HG03520 (cell line): ENCODE results near the gene TMEM273.

Source experiments
- ATAC-seq: cut with Tn5 transposase; IDR thresholded peaks from one replicate; pipeline ENCODE4 v1.9.1; 2021; ENCODE audit warnings: mild to moderate bottlenecking, moderate library complexity; ENCODE audit not compliant: unreplicated experiment

The TMEM273 gene

GRCh38 chr10:49149881-49150280 is 38.3 kb downstream of the TMEM273 start:
- no peak for ATAC-seq

DNA sequence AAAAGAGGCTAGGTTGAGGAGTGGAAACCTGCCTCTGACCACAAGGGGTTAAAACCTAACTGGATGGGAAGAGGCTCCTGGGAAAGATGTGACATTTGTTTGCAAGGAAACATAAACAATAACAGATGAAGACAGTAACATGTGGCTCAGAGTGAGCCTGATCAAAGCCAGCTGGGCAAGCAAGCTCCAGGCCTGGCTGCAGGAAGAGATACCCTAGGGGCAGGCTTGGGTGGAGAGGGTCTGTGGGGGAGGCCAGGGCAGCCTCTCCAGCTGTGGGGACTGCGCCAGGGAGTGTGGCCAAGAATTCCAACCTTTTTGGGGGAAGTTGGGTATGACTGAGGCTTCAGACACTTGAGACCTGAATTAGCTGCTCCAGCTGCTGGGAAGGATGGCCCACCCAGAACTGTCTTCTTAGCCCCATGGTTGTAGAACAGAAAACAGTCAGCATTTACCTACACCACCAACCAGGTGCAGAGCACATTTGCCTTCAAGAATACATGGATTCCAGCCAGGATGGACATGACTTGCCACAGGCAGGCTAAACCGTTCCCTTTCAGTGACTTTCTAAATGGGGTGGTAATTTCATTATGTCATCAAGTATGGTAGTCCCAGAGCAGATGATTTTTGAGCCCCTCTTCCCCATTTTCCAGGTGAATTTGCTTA is 44.0 kb downstream of the TMEM273 start:
- ATAC-seq, result no peak

DNA sequence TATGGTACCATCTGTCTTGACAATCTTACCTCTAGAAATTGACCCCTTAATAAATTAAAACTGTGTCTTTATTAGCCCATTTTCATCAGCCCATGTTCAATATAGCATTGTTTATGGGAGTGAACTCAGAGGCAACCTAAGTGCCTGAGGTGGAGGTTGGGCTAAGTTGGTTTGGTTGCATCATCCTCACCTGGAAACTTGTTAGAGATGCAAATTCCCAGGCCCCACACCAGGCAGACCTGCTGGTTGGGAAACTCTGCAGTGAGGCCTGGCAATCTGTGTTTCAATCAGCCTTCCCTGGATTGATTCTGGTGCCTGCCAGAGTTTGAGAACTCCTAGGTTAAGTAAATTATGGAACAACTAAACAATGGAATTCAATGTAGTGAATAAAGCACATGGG is 44.9 kb downstream of the TMEM273 start:
- no peak for ATAC-seq

- no peak for ATAC-seq
Observed at GRCh38 chr10:49141541-49142332, 46.5 kb downstream of the TMEM273 start.

DNA sequence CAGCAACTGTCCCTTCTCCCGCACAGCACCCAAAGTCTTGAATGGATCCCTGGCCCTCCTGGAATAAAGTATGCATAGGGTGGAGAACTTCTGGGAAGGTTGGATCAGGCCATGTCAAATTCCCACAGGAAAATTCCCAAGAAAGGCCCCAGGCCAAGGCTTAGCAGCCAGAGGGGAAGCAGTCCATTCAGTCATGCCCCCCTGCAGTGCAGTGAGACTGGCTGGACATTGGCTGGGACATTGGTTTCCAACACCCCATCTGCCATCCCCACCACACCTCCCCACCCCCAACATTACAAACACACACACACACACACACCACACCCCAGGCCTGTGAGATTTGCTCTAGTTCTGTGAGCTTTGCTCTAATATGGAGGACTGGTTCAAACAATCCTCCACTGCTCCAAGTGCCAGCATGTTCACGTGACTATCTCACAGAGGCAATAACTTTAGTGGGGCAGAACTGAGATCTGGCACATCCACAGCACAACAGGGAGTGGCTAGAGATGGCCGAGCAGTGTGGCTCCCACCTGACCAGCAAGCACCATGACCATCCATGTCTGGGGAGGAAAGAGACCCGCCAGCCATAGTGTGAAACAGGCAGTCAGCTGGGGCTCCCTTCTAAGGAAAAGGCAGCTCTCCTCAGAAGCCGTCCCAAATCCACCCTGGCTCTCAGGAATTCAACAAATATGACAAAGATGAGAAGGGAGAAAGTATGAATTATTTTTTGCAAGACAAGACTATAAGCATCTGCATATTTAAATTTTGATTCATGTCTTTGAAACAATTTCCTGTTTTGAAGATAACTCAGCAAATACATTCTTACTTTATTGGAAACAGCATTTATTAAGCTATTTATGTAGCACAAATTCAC is 47.6 kb downstream of the TMEM273 start:
- no peak for ATAC-seq

DNA sequence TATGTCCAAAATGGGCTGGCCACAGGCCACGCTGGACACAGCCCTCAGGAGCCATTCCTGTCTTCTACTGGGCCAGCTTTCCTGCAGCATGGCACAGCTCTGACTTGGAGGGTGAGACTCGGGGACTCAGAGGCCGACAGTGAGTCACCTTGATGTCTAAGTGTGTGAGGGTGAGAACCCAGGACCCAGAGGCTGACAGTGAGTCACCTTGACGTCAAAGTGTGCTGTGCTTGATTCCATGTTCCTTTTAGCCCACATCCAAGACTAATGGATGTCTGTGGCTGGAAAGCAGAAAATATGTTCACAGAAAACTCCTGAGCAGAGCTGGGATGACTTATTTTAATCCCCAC is 48.4 kb downstream of the TMEM273 start:
- no peak for ATAC-seq

DNA sequence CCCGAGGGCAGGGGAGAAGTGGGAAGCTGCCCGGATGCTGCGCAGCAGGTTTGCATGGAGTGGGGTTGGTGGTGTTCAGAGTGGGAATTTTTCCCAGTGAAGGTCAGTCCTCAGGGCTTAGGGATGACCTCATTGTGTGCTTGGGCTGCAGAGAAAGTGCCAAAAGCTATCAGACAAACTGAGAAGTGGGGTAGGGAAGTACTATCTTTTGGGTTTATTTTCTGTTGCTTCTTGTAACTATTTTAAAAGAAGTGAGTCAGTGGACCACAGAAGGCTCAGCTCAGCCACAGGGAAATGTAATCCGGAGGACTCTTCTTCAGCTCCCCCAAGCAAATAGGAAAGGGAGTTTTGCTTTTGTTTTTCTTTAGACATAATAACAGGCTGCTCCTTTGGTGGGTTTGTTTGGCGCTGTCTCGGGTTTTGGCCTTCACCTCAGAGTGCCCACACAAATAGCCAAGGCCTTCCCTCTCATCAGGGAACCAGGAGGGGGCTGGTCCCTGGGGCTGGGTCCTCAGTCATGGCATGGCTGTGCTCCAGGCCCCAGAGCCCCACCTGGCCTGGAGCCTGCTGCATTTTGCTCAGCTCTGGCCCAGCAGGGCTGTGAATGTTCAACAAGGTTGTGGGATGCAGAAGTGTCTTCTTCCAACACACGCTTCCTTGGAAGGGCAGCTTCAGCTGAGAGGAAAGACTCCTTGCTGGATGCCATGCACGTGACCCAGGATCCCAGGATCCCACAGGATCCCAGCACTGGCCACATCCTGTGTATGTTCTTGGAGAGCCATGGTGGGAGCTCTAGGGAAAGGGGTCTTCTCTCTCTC is 49.0 kb downstream of the TMEM273 start:
- no peak for ATAC-seq

- no peak for ATAC-seq
Observed at GRCh38 chr10:49138361-49138891, 49.8 kb downstream of the TMEM273 start.

DNA sequence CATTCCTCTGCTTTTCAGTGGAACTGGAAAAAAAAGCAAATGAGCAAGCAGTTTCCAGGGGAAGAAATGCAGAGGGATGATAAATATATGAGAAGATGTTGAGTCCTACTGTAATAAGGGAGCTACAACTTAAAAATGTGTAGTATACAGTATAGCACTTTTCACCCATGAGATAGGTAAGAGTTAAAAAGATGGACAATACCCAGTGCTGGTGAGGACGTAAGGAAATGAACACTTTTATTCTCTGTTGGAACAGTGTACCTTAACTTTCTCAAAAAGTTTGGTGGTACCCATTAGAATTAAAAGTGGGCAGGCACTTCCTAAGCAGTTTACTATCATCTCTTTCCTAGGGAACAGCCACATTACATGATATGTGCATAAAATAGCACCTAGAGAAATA is 51.7 kb downstream of the TMEM273 start:
- no peak for ATAC-seq

DNA sequence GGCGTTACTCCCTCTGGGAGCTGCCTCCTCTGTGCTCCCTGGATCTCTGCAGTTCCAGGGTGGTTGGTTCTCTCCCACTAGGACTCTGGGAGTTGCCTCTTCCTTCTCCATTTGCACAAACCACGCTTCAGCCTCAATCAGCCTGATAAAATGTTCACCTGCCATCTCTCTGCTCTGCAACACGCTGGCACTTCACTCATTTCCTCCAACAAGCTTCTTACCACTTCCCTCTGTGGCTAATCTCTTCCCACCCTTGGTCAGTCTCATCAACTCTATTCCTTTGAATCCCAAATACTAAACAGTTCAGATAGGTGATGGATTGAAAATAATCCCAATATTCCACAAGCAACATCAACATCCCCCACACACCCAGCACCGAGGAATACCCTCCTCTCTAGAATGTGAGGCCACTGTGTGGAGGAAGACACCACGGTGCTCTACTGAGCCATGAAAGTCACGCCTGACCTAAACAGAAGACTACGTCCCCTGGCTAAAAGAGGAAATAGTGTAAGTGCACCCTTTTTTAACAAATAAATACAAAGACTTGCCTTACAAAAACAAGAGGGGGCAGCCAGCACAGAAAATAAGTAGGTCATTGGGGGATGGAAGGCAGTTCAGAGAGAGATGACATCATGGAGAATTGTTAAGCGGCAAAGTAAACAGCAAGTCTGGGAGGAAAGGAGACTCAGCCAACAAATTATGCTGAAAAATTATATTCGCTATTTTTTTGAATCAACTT is 52.4 kb downstream of the TMEM273 start:
- peak; percentile 49 for ATAC-seq

- ATAC-seq, result no peak
Observed at GRCh38 chr10:49134327-49134726, 53.9 kb downstream of the TMEM273 start.

DNA sequence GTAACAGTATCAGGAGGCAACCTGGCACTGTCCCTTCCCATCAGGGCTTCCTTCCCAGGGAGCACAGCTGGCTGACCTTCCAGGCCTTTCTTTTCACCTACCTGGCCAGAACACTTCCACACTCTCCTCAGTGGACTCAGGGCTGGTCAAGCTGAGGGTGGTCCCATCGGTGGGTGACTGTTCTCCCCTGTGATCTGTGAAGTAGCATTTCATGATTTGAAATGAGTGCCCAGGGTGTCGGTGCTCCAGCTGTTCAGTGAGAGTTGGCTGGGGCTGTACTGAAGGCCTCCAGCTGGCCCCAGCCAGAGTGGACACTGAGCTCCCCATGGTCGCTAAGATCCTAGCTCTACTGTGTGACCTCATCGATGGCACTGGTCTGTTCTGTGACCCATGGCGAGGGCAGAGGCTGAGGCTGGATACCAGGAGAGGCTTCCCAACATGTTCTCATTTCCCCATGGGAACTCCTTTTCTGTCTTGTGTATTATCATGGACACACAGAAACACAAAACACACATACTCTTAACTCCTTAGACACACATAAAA is 54.4 kb downstream of the TMEM273 start, which contains the start of gene FAM170B:
TSS of gene FAM170B (minus strand) at position 316 of the 543 bp plus-strand sequence. CDS start at position 213, 103 bp downstream.
- no peak for ATAC-seq

DNA sequence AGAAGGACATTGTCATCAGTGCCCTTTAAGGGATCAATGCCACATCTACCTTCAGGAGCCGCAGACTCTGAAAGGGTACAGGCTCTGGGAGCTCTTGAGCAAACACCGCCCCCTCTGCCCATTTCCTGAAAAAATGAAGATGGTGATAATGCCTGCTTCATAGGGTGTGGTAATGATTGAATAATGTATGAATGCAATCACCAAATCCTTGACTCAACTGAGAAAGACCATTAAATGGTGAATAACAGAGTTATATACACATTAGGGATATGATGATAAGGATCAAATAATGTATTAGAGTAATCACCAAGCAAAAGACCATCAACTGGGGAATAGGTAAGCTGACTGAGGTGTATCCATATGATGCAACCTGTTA is 55.8 kb downstream of the TMEM273 start:
- no peak for ATAC-seq

DNA sequence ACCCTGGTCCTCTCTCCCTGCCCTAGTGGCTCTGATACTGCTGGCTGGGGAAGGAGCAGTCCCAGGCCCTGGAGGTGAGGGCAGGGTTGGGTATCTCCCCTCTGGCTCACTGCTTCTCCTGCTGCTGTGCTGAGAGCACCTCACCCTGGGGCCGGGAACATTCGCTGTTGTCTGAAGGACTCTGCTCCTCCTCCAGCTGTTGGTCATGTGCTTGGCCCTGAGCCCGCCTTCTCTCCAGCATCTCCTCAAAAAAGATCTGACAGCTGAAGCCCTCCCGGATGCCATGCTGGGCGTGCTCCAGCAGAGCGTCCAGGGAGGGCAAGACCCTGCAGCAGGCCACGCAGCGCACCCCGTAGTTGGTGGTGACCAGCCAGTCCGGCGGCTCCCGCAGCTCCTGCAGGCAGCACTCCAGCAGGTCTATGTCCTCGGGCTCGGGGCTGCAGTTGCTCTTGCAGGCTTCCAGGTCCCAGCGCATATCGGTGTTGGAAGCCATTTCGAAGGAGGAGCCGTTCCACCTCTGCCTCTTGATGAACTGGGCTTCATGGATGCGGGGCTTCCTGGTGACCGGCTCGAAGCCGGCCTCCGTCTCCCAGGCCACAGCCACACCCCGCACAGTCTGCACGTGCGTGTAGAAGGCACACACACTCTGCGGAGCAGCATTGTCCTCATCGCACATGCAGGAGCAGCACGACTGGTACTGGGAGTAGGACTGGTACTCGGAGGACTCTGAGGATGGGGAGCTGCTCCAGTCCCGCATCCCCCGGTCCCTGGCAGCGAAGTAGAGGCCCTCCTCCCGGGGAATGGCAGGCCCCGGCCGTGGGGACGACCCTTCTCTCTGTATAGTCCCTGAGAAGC is 56.5 kb downstream of the TMEM273 start:
- no peak for ATAC-seq

DNA sequence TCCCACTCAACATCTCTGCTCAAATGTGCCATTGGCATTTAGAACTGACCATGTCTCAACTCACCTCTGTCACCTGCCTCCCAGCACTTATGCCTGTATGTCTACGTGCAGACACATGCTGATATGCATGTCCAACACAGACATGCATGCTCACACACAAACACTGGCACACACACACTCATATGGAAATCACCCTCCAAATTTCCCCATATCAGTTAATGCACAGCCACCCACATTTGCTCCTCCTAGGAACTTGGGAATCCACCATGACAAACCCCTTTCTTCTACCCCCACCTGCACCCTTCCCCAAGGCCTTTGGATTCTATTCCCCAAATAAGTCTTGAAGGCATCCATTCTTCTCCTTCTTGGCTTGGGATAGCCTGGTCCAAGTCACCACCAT is 58.8 kb downstream of the TMEM273 start:
- ATAC-seq, result no peak

DNA sequence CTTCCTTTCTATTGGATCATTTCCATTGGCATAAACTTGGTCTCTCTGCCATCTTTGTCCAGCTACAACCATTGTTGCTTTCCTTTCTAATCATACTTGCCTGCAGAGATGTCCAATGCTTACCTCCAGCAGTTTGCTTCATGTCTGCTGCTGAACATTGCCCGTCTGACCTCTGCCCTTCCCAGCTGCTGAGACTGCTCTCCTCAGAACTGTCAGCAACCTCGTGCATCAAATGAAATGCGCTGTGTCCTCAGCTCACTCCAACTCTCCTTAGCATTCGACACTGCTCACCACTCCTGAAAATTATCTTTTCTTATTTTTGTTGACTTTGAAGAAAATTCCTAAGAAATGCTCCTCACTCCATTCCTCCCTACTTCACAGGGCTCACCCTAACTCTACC is 59.3 kb downstream of the TMEM273 start:
- no peak for ATAC-seq

DNA sequence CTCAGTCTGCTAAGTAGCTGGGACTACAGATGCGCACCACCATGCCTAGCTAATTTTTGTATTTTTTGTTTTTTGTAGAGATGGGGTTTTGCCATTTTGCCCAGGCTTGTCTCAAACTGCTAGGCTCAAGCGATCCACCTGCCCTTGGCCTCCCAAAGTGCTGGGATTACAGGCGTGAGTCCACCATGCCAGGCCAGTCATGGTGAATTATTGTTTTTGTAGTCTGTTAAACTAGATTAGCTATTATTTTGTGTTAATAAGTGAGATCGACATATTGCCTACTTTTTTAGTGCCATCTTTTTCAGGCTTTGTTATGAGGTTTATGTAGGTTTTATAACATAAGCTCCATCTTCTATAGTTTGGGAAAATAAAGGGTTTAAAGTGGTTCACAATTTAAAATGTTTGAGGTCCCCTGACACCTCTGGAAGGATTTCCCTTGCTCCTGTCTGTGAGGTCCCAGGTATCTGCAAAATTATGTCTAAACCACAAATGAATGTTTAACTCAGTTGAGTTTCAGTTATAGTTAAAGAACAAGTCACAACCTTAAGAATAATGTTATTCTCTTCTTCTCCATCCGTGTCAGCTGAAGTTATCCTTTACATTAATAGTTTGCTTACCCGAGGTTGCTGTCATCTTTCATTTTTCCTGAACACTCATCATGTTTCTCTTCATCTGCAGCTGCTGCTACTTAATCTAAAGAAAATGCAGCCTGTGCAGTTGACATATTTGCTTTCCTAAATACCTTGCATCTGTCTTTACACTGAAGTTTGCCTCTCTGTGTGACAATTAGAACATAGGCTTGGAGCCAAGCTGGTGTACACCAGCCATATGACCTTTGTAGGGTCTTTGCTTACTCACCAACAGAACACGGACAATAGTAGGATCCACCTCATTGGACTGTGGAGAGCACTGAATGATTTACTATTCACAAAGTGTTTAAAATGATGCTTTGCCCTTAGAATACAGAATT is 63.9 kb downstream of the TMEM273 start:
- ATAC-seq, result no peak
